ENCODE results near the gene SERPINA10. TPM values are rescaled to one million over a fixed set of nuclear protein-coding genes. Genes with fewer than 3 reads are reported as not detected.

The SERPINA10 gene
- total and polyA plus RNA-seq, 10 of the 15 experiments (the other 5 are each of a cell fraction or from before 2014, with no cell fraction given): not detected

DNA sequence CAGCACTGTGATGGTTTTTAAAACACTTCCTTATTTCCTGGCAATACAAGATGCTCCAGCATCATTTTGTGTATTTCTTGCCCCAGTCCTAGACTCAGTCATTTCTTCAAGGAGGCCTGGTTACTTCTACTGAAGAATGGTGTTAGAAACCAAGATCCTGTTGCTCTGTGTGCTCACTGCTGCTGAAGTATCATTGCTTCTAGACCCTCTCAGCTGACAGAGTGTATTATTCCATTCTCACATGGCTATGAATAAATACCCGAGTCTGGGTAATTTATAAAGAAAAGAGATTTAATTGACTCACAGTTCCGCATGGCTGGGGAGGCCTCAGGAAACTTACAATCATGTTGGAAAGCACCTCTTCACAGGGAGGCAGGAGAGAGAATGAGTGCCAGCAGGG is 45.0 kb upstream of the SERPINA10 start:
- Histone ChIP-seq H3K9me3 (replicated peaks; ENCODE audit: control insufficient read depth, insufficient read depth, low read length) (no peaks in the 10 kb centered on the region; the same call in 2 of the 3 replicates), H4K20me1 (ENCODE audit: control insufficient read depth, insufficient read depth) (no peaks in the 10 kb centered on the region), H3K4me2 (ENCODE audit: control insufficient read depth, insufficient read depth) (no peak overlapping the region), H3K9ac (ENCODE audit: control insufficient read depth, insufficient read depth, low read length) (no peak overlapping the region), H2AFZ (ENCODE audit: control insufficient read depth, low read depth, low read length) (no peak overlapping the region), H3K36me3 (ENCODE audit: control insufficient read depth in 2 of 2, insufficient read depth in 2 of 2, low read length in 1 of 2) (no peaks in the 10 kb centered on the region), H3K27me3 (replicated peaks in 1 of 2; ENCODE audit: control insufficient read depth in 2 of 2, insufficient read depth in 2 of 2, low read length in 1 of 2) (no peaks in the 10 kb centered on the region), H3K4me1 (ENCODE audit: control insufficient read depth, insufficient read depth, low read length) (peaks cover 3% of the 10 kb centered on the region; the same call in 1 of the 2 replicates), H3K79me2 (ENCODE audit: control insufficient read depth, insufficient read depth, low read length) (no peaks in the 10 kb centered on the region), H3K27ac (ENCODE audit: control insufficient read depth, insufficient read depth) (no peak overlapping the region), H3K4me3 (no peak overlapping the region)
- no peak for ATAC-seq
- in situ Hi-C loops (cut with MboI): no loop called here
- intact Hi-C loops (cut with micrococcal nuclease; ENCODE audit: unreplicated experiment): no loop called here
- BruUV-seq (replicated peaks): no TSS peak
- WGBS (ENCODE audit: insufficient coverage, insufficient replicate concordance, low lambda C conversion rate, missing lambda C conversion rate): 41% methylated on average over 2 of the region's 2 CpGs
- ChIA-PET SMC1A (ENCODE audit: uncharacterized antibody, unreplicated experiment) (no interaction called here), CTCF (no interaction called here), RAD21 (ENCODE audit: unreplicated experiment) (no interaction called here), POLR2A (no interaction called here)
- DNase-seq (ENCODE audit: low read depth, low spot score): no peak
- TF ChIP-seq, protein P1, sequence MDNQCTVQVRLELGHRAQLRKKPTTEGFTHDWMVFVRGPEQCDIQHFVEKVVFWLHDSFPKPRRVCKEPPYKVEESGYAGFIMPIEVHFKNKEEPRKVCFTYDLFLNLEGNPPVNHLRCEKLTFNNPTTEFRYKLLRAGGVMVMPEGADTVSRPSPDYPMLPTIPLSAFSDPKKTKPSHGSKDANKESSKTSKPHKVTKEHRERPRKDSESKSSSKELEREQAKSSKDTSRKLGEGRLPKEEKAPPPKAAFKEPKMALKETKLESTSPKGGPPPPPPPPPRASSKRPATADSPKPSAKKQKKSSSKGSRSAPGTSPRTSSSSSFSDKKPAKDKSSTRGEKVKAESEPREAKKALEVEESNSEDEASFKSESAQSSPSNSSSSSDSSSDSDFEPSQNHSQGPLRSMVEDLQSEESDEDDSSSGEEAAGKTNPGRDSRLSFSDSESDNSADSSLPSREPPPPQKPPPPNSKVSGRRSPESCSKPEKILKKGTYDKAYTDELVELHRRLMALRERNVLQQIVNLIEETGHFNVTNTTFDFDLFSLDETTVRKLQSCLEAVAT (IDR thresholded peaks at IDR 0.05): no peak
- no peak for TF ChIP-seq HDGF (IDR thresholded peaks at IDR 0.05)
- TF ChIP-seq, protein P2, sequence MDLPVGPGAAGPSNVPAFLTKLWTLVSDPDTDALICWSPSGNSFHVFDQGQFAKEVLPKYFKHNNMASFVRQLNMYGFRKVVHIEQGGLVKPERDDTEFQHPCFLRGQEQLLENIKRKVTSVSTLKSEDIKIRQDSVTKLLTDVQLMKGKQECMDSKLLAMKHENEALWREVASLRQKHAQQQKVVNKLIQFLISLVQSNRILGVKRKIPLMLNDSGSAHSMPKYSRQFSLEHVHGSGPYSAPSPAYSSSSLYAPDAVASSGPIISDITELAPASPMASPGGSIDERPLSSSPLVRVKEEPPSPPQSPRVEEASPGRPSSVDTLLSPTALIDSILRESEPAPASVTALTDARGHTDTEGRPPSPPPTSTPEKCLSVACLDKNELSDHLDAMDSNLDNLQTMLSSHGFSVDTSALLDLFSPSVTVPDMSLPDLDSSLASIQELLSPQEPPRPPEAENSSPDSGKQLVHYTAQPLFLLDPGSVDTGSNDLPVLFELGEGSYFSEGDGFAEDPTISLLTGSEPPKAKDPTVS (IDR thresholded peaks at IDR 0.05; ENCODE audit: low read depth, low read length): no peak
- no peak for TF ChIP-seq TARDBP (IDR thresholded peaks at IDR 0.05; ENCODE audit: borderline replicate concordance)
- no peak for TF ChIP-seq RAD51 (IDR thresholded peaks at IDR 0.05)
- TF ChIP-seq EP300 (IDR thresholded peaks at IDR 0.05; ENCODE audit: borderline replicate concordance in 1 of 2, control insufficient read depth in 1 of 2, low read depth in 2 of 2, low read length in 2 of 2): no peak
- TF ChIP-seq RFX5 (IDR thresholded peaks at IDR 0.05; ENCODE audit: low read depth, low read length): no peak
- no peak for TF ChIP-seq ZNF24 (IDR thresholded peaks at IDR 0.05)
- no peak for TF ChIP-seq DPF2 (IDR thresholded peaks at IDR 0.05)
- TF ChIP-seq KDM1A (IDR thresholded peaks at IDR 0.05; ENCODE audit: borderline replicate concordance): no peak
- TF ChIP-seq GABPA (IDR thresholded peaks at IDR 0.05; ENCODE audit: low read depth): no peak
- FAIRE-seq: no peak

Measured in GM12878 (cell line).